Measurements from ENCODE around the gene PIMREG. TPM values are rescaled to one million over a fixed set of nuclear protein-coding genes. Genes with fewer than 3 reads are reported as not detected.

The PIMREG gene, protein sequence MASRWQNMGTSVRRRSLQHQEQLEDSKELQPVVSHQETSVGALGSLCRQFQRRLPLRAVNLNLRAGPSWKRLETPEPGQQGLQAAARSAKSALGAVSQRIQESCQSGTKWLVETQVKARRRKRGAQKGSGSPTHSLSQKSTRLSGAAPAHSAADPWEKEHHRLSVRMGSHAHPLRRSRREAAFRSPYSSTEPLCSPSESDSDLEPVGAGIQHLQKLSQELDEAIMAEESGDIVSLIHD
- 1 to 10 TPM in 1 of 3 donors, under 1 TPM in 2; 0.73 to 1.4 (median 0.78) TPM for total RNA-seq
- total RNA-seq (2013): 1.3 TPM

DNA sequence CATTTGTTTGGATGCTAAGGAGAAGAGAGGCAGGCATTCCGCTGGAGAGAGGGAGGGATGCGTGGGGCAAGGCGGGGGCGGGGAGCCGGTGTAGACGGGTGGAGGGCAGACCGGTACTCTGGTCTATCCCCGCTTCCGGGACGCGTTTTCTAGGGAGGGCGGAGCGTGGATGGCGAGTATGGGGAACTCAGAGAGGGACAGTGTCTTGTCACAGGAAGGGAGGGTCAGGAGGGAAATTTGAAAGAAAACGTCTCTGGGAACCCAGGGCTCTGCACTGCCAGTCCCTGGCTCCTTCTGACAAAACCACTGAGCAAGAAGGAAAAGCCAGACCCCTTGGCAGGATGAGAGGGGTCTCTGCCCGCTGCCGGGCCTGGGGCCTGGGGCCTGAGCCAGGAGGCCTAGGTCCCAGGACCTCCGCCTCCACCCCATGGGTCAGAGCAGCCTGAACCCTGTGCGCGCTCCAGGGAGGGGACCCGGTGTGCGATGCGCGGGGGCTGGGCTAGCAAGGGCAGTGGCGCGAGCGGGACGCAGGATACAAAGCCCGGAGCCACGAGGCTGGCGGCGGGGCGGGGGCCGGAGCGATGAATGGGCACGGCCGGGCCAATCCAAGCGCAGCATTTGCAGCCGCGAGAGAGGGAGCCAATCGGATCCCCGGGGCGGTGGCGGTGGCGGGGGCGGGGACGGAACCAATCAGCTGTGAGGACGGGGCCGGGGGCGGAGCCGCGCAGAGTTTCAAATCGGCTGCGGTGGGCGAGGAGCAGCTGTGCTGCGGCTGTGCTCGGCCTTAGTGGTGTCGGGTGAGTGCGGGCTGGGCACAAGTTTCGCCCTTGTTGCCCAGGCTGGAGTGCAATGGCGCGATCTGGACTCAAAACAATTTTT is at the start of gene PIMREG:
Gene PIMREG (plus strand): TSS at position 764 of the 879 bp plus-strand sequence. CDS start 656 bp downstream, outside the sequence.
- Mint-ChIP-seq H3K27ac (peak within 1 kb of the TSS; percentile 29 to 82), H3K36me3 (no peaks in the 10 kb centered on the region), H3K4me1 (peaks cover 13 to 16% of the 10 kb centered on the region in 2 donors), H3K4me3 (peak within 1 kb of the TSS; percentile 93), H3K27me3 (ENCODE audit: low read depth in 2 of 2) (peaks cover 13 to 17% of the 10 kb centered on the region in 2 donors), H3K9me3 (no peaks in the 10 kb centered on the region)
- ATAC-seq: peak; percentile 96 to 98 (median 97)
- WGBS (ENCODE audit: insufficient coverage): under 1% methylated on average over 62 of the region's 62 CpGs
- intact Hi-C loops (cut with micrococcal nuclease): no loop called here
- peaks cover 16% of the 10 kb centered on the region for H3K4me1 ChIP-seq (ENCODE audit: control insufficient read depth, insufficient read depth, low read length)
- DNase-seq: peak; percentile 87 to 91
- H3K4me3 ChIP-seq (ENCODE audit: low read length): peak within 1 kb of the TSS; percentile 60
- H3K27me3 ChIP-seq (ENCODE audit: control insufficient read depth, insufficient read depth, low read length): no peaks in the 10 kb centered on the region
- TF ChIP-seq, protein P1, sequence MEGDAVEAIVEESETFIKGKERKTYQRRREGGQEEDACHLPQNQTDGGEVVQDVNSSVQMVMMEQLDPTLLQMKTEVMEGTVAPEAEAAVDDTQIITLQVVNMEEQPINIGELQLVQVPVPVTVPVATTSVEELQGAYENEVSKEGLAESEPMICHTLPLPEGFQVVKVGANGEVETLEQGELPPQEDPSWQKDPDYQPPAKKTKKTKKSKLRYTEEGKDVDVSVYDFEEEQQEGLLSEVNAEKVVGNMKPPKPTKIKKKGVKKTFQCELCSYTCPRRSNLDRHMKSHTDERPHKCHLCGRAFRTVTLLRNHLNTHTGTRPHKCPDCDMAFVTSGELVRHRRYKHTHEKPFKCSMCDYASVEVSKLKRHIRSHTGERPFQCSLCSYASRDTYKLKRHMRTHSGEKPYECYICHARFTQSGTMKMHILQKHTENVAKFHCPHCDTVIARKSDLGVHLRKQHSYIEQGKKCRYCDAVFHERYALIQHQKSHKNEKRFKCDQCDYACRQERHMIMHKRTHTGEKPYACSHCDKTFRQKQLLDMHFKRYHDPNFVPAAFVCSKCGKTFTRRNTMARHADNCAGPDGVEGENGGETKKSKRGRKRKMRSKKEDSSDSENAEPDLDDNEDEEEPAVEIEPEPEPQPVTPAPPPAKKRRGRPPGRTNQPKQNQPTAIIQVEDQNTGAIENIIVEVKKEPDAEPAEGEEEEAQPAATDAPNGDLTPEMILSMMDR (IDR thresholded peaks at IDR 0.05): no peak
- H3K9me3 ChIP-seq (ENCODE audit: control insufficient read depth, insufficient read depth, low read length): no peaks in the 10 kb centered on the region
- no peak within 1 kb of the TSS for H3K27ac ChIP-seq (ENCODE audit: low read length)
- no peaks in the 10 kb centered on the region for H3K36me3 ChIP-seq (ENCODE audit: control insufficient read depth, insufficient read depth, low read length)

DNA sequence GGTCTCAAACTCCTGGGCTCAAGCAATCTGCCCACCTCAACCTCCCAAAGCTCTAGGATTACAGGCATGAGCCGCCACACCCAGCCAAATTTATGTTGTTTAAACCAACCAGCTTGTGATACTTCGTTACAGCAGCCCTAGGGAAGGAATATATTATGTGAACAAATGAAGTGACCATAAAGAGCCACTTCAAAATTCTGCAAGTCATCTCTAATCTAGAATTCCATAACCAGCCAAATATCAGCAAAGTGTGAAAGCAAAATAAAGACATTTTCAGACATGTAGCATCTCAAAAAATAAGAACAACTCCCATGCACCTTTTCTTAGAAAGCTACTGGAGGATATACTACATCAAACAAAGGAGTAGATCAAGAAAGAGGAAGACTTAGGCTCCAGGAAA is 45.3 kb upstream of the PIMREG start:
- intact Hi-C loops (cut with micrococcal nuclease): no loop called here
- DNase-seq (no peak), ATAC-seq (no peak)
- Histone ChIP-seq H3K27me3 (ENCODE audit: control insufficient read depth, insufficient read depth, low read length) (no peaks in the 10 kb centered on the region), H3K4me3 (ENCODE audit: low read length) (no peak overlapping the region), H3K27ac (ENCODE audit: low read length) (no peak overlapping the region), H3K36me3 (ENCODE audit: control insufficient read depth, insufficient read depth, low read length) (no peaks in the 10 kb centered on the region), H3K9me3 (ENCODE audit: control insufficient read depth, insufficient read depth, low read length) (no peaks in the 10 kb centered on the region), H3K4me1 (ENCODE audit: control insufficient read depth, insufficient read depth, low read length) (no peaks in the 10 kb centered on the region)
- Mint-ChIP-seq H3K4me3 (no peak overlapping the region), H3K9me3 (no peaks in the 10 kb centered on the region), H3K4me1 (no peaks in the 10 kb centered on the region), H3K27ac (no peak overlapping the region), H3K36me3 (no peaks in the 10 kb centered on the region), H3K27me3 (ENCODE audit: low read depth in 2 of 2) (peaks cover 17 to 27% of the 10 kb centered on the region in 2 donors)
- TF ChIP-seq, protein P1 (IDR thresholded peaks at IDR 0.05): no peak
- 80% methylated on average over 1 of the region's 2 CpGs for WGBS (ENCODE audit: insufficient coverage)

DNA sequence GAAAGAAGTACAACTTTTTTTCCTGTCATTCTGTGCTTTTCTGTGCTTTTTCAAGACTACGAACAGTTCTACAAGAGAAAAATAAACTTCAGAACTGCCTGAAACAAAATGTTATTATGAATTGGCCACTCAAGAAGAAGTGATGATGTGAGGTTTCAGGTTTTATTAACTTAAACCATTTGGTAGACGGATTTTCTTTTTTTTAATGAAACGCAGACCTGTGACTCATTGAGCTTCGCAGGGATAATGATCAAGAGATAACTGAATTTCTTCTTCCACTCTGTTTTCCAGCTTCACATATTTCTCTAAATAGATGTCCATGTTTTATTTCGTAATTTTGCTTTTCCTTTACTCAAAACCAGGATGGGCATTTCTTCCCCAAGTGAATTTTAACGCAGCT is 42.0 kb upstream of the PIMREG start:
- 89% methylated on average over 6 of the region's 6 CpGs for WGBS (ENCODE audit: insufficient coverage)
- ATAC-seq (no peak), DNase-seq (no peak)
- intact Hi-C loops (cut with micrococcal nuclease): no loop called here
- H3K4me1 Mint-ChIP-seq: no peaks in the 10 kb centered on the region
- Histone ChIP-seq H3K9me3 (ENCODE audit: control insufficient read depth, insufficient read depth, low read length) (no peaks in the 10 kb centered on the region), H3K4me3 (ENCODE audit: low read length) (no peak overlapping the region), H3K27me3 (ENCODE audit: control insufficient read depth, insufficient read depth, low read length) (no peaks in the 10 kb centered on the region), H3K4me1 (ENCODE audit: control insufficient read depth, insufficient read depth, low read length) (no peaks in the 10 kb centered on the region), H3K36me3 (ENCODE audit: control insufficient read depth, insufficient read depth, low read length) (no peaks in the 10 kb centered on the region), H3K27ac (ENCODE audit: low read length) (no peak overlapping the region)
- TF ChIP-seq, protein P1 (IDR thresholded peaks at IDR 0.05): no peak
- H3K4me3 Mint-ChIP-seq: no peak overlapping the region
- no peaks in the 10 kb centered on the region for H3K36me3 Mint-ChIP-seq
- H3K9me3 Mint-ChIP-seq: no peaks in the 10 kb centered on the region
- H3K27ac Mint-ChIP-seq: no peak overlapping the region
- H3K27me3 Mint-ChIP-seq (ENCODE audit: low read depth in 2 of 2): peaks cover 14 to 24% of the 10 kb centered on the region in 2 donors
